ENCODE measurements around the gene MRPL18. TPM values are rescaled to one million over a fixed set of nuclear protein-coding genes. Genes with fewer than 3 reads are reported as not detected.

The MRPL18 gene
- polyA plus RNA-seq, 1 donor (not counting 4 experiments of a cell fraction or from before 2014, with no cell fraction given), result 127 TPM

DNA sequence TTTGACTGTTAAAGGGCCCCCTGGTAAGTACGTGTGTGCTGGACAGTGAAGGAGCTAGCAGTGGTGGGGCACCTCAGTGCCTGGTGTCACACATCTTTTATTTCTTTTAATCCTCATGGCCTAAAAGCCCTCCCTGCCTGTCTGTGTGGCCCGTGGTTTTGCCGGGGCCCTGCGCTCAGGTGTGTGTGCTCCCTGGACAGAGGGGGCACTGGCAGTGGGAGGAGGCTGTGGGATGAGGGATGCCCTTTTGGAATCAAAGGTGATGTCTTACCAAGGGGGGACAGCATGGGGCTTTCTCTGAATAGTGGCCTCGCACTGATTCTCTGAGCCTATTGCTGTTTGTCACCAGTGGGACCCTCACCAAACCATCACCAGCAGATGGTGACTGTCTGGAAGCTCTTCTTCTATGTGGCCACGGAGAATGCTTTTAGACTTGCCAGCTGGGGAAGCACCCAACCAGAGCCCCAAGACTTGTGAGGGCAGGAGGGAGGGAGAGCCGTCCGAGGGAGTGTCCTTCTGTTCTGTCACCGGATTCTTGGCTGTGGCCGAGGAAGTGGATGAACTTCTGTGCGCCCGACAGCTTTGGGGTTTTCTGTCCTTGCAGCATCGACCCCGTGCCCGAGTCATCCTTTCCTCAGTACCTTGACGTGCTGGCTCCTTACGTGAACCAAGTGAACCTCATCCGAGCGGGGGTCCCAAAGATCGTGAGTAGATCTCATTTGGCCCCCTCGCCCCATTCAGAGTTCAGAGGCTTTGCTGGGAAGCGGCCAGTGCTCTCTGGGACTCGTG is 27.9 kb downstream of the MRPL18 start:
- Histone ChIP-seq H4K20me1 (ENCODE audit: control insufficient read depth, extremely low read depth, insufficient read depth, low read length) (no peaks in the 10 kb centered on the region), H3K9ac (ENCODE audit: control insufficient read depth, extremely low read depth, insufficient read depth, low read length) (no peak overlapping the region), H3K36me3 (ENCODE audit: control insufficient read depth in 2 of 2, extremely low read depth in 1 of 2, insufficient read depth in 2 of 2, low read length in 2 of 2) (no peaks in the 10 kb centered on the region), H3K27me3 (ENCODE audit: control insufficient read depth, extremely low read depth, insufficient read depth, low read length) (no peaks in the 10 kb centered on the region), H2AFZ (ENCODE audit: control insufficient read depth, low read length) (no peak overlapping the region), H3K9me1 (ENCODE audit: control insufficient read depth, extremely low read depth, insufficient read depth, low read length) (no peaks in the 10 kb centered on the region), H3K27ac (ENCODE audit: control insufficient read depth, insufficient read depth, low read length) (no peak overlapping the region), H3K4me3 (ENCODE audit: control insufficient read depth in 2 of 3, extremely low read depth in 1 of 3, insufficient read depth in 2 of 3, low read depth in 1 of 3, low read length in 3 of 3) (no peak overlapping the region), H3K4me1 (ENCODE audit: control insufficient read depth, extremely low read depth, insufficient read depth, low read length) (no peaks in the 10 kb centered on the region), H3K9me3 (ENCODE audit: control insufficient read depth, low read depth, low read length) (no peaks in the 10 kb centered on the region), H3K4me2 (ENCODE audit: control insufficient read depth, extremely low read depth, insufficient read depth, low read depth, low read length) (no peak overlapping the region), H3K79me2 (ENCODE audit: control insufficient read depth, insufficient read depth, low read length) (no peaks in the 10 kb centered on the region)
- FAIRE-seq, result no peak
- no peak for DNase-seq (ENCODE audit: low read depth, low spot score)
- dilution Hi-C loops (cut with MboI; ENCODE audit: extremely low pct_ligation_motif_present, low sequenced_read_pairs), result no loop called here
- TF ChIP-seq, protein P1, sequence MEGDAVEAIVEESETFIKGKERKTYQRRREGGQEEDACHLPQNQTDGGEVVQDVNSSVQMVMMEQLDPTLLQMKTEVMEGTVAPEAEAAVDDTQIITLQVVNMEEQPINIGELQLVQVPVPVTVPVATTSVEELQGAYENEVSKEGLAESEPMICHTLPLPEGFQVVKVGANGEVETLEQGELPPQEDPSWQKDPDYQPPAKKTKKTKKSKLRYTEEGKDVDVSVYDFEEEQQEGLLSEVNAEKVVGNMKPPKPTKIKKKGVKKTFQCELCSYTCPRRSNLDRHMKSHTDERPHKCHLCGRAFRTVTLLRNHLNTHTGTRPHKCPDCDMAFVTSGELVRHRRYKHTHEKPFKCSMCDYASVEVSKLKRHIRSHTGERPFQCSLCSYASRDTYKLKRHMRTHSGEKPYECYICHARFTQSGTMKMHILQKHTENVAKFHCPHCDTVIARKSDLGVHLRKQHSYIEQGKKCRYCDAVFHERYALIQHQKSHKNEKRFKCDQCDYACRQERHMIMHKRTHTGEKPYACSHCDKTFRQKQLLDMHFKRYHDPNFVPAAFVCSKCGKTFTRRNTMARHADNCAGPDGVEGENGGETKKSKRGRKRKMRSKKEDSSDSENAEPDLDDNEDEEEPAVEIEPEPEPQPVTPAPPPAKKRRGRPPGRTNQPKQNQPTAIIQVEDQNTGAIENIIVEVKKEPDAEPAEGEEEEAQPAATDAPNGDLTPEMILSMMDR (optimal IDR thresholded peaks at IDR 0.05 in 1 of 3, IDR thresholded peaks at IDR 0.05 in 1 of 3, conservative IDR thresholded peaks at IDR 0.05 in 1 of 3; ENCODE audit: extremely low read depth in 1 of 3, insufficient read depth in 2 of 3, low read length in 3 of 3), result no peak
- no peak for TF ChIP-seq EZH2 (IDR thresholded peaks at IDR 0.05; ENCODE audit: low read length)

DNA sequence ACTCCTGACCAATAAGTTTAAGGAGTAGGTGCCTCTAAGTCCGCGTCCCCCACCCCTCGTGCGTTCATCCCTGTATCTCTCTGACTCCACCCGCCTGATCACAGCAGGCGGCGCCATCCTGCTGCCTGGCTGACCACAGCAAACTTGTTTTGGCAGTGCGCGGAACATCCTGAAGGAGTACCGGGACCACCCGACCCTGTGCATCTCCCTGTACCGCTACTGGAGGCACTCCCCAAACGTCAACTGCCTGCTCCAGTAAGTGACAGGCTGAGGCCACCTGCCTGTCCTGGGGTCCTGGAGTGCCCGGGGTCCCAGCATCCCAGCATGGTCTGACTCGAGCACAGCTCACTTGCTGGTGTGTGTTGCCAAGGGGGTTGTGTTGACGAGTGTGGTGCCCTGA is 28.8 kb downstream of the MRPL18 start:
- Histone ChIP-seq H3K4me2 (ENCODE audit: control insufficient read depth, extremely low read depth, insufficient read depth, low read depth, low read length) (no peak overlapping the region), H3K9me1 (ENCODE audit: control insufficient read depth, extremely low read depth, insufficient read depth, low read length) (no peaks in the 10 kb centered on the region), H4K20me1 (ENCODE audit: control insufficient read depth, extremely low read depth, insufficient read depth, low read length) (no peaks in the 10 kb centered on the region), H3K9ac (ENCODE audit: control insufficient read depth, extremely low read depth, insufficient read depth, low read length) (no peak overlapping the region), H3K4me1 (ENCODE audit: control insufficient read depth, extremely low read depth, insufficient read depth, low read length) (no peaks in the 10 kb centered on the region), H3K27me3 (ENCODE audit: control insufficient read depth, extremely low read depth, insufficient read depth, low read length) (no peaks in the 10 kb centered on the region), H3K4me3 (ENCODE audit: control insufficient read depth in 2 of 3, extremely low read depth in 1 of 3, insufficient read depth in 2 of 3, low read depth in 1 of 3, low read length in 3 of 3) (no peak overlapping the region), H3K36me3 (ENCODE audit: control insufficient read depth in 2 of 2, extremely low read depth in 1 of 2, insufficient read depth in 2 of 2, low read length in 2 of 2) (no peaks in the 10 kb centered on the region), H3K79me2 (ENCODE audit: control insufficient read depth, insufficient read depth, low read length) (no peaks in the 10 kb centered on the region), H3K9me3 (ENCODE audit: control insufficient read depth, low read depth, low read length) (no peaks in the 10 kb centered on the region), H2AFZ (ENCODE audit: control insufficient read depth, low read length) (no peak overlapping the region), H3K27ac (ENCODE audit: control insufficient read depth, insufficient read depth, low read length) (no peak overlapping the region)
- FAIRE-seq (no peak), DNase-seq (ENCODE audit: low read depth, low spot score) (no peak)
- dilution Hi-C loops (cut with MboI; ENCODE audit: extremely low pct_ligation_motif_present, low sequenced_read_pairs), result no loop called here
- no peak for TF ChIP-seq EZH2 (IDR thresholded peaks at IDR 0.05; ENCODE audit: low read length)
- TF ChIP-seq, protein P1 (optimal IDR thresholded peaks at IDR 0.05 in 1 of 3, IDR thresholded peaks at IDR 0.05 in 1 of 3, conservative IDR thresholded peaks at IDR 0.05 in 1 of 3; ENCODE audit: extremely low read depth in 1 of 3, insufficient read depth in 2 of 3, low read length in 3 of 3), result no peak
